GM18873 (cell line): Measurements from ENCODE around the gene RAMP1.
"Not testable (repeated sequence)": the region's sequence is repeated elsewhere in the genome, so short reads cannot be mapped to it uniquely, and the experiment has no call there.

ENCODE experiments used
- ATAC-seq: cut with Tn5 transposase; IDR thresholded peaks from one replicate; pipeline ENCODE4 v1.9.1; 2021; ENCODE audit warnings: mild to moderate bottlenecking, moderate library complexity, moderate number of reproducible peaks; ENCODE audit not compliant: unreplicated experiment, low FRiP score

RAMP1 gene

GRCh38 chr2:237859533-237860272, at the start of gene RAMP1:
RAMP1 (plus strand) TSS chr2:237859623; CDS start chr2:237859676, 53 bp downstream.
- ATAC-seq = no peak

GRCh38 chr2:237815637-237816036, 43.8 kb upstream of the RAMP1 start:
- no peak for ATAC-seq

- ATAC-seq = no peak
Measured at GRCh38 chr2:237816531-237816930, 42.9 kb upstream of the RAMP1 start.

- no peak for ATAC-seq
Measured at GRCh38 chr2:237818066-237818473, 41.4 kb upstream of the RAMP1 start.

- no peak for ATAC-seq
Measured at GRCh38 chr2:237819231-237819630, 40.2 kb upstream of the RAMP1 start.

- ATAC-seq = no peak
Measured at GRCh38 chr2:237820421-237820820, 39.0 kb upstream of the RAMP1 start.

GRCh38 chr2:237823544-237823943, 35.9 kb upstream of the RAMP1 start:
- no peak for ATAC-seq

- no peak for ATAC-seq
Measured at GRCh38 chr2:237824085-237824484, 35.3 kb upstream of the RAMP1 start.

GRCh38 chr2:237827421-237827987, 31.9 kb upstream of the RAMP1 start:
- ATAC-seq = no peak

- ATAC-seq = no peak
Measured at GRCh38 chr2:237830522-237830921, 28.9 kb upstream of the RAMP1 start.

- ATAC-seq = no peak
Measured at GRCh38 chr2:237833546-237833945, 25.9 kb upstream of the RAMP1 start.

GRCh38 chr2:237835372-237835771, 24.1 kb upstream of the RAMP1 start:
- no peak for ATAC-seq

- no peak for ATAC-seq
Measured at GRCh38 chr2:237841051-237841450, 18.4 kb upstream of the RAMP1 start.

GRCh38 chr2:237848940-237849339, 10.5 kb upstream of the RAMP1 start:
- not testable (repeated sequence) for ATAC-seq

GRCh38 chr2:237854295-237854694, 5.1 kb upstream of the RAMP1 start:
- no peak for ATAC-seq

- ATAC-seq = no peak
Measured at GRCh38 chr2:237857791-237858190, 1.6 kb upstream of the RAMP1 start.

GRCh38 chr2:237858294-237859081, 935 bp upstream of the RAMP1 start:
- ATAC-seq = no peak

- ATAC-seq = no peak
Measured at GRCh38 chr2:237859082-237859433, 365 bp upstream of the RAMP1 start.

GRCh38 chr2:237860273-237860935, 981 bp downstream of the RAMP1 start:
- no peak for ATAC-seq

GRCh38 chr2:237861875-237862527, 2.6 kb downstream of the RAMP1 start:
- ATAC-seq = no peak

GRCh38 chr2:237862528-237862895, 3.1 kb downstream of the RAMP1 start:
- ATAC-seq = no peak
